Measurements from ENCODE around the gene RAPGEF3.

Gene RAPGEF3

DNA sequence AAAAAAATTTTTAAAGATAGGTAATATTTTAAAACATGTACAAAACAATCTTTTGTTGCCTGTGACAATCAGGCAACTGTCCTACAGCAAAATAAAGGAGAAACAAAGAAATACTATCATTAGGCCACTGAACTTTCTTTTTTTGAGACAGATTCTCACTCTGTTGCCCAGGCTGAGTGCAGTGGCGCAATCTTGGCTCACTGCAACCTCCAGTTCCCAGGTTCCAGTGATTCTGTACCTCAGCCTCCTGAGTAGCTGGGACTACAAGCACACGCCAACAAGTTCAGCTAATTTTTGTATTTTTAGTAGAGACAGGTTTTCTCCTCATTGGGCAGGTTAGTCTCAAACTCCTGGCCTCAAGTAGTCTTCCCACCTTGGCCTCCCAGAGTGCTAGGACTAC is 69.5 kb downstream of the RAPGEF3 start:
- H3K9me3 ChIP-seq (ENCODE audit: low read depth, low read length): no peaks in the 10 kb centered on the region
- DNase-seq (ENCODE audit: low read depth, low spot score): no peak
- peaks cover 47% of the 10 kb centered on the region for H3K36me3 ChIP-seq (ENCODE audit: insufficient read depth, low read length)
- H3K27ac ChIP-seq: no peak overlapping the region
- no peak for TF ChIP-seq POLR2AphosphoS5 (IDR thresholded peaks at IDR 0.05; ENCODE audit: borderline replicate concordance, low read depth, low read length)
- TF ChIP-seq FOXP2 (optimal IDR thresholded peaks at IDR 0.05; ENCODE audit: control extremely low read depth, extremely low read length, insufficient read depth): no peak
- no peak for TF ChIP-seq EZH2 (IDR thresholded peaks at IDR 0.05)
- H3K9ac ChIP-seq (ENCODE audit: insufficient read length): no peak overlapping the region
- no peak overlapping the region for H3K4me3 ChIP-seq

DNA sequence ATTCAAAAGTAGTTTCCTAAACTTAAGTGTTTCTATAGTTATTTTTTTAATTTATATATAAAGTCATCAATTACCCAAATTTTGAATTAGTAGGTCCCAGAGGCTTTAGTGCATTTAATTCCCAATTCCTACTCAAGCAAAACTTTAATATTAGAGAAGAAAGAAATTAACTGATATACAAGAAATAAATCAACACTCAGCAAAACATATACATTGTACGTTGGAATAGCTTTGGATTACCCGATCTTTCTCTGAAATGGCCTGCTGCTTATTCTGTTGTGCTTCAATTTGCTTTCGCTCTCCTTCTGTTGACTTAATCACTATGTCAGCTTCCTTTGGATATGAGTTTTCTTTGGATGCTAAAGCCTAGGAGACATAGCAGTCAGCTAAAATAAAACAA is 71.0 kb downstream of the RAPGEF3 start:
- Histone ChIP-seq H3K9ac (ENCODE audit: insufficient read length) (no peak overlapping the region), H3K27ac (no peak overlapping the region), H3K36me3 (ENCODE audit: insufficient read depth, low read length) (peaks cover 44% of the 10 kb centered on the region), H3K4me3 (no peak overlapping the region), H3K9me3 (ENCODE audit: low read depth, low read length) (no peaks in the 10 kb centered on the region)
- TF ChIP-seq EZH2 (IDR thresholded peaks at IDR 0.05) (no peak), POLR2AphosphoS5 (IDR thresholded peaks at IDR 0.05; ENCODE audit: borderline replicate concordance, low read depth, low read length) (no peak), FOXP2 (optimal IDR thresholded peaks at IDR 0.05; ENCODE audit: control extremely low read depth, extremely low read length, insufficient read depth) (no peak)
- DNase-seq (ENCODE audit: low read depth, low spot score): no peak

DNA sequence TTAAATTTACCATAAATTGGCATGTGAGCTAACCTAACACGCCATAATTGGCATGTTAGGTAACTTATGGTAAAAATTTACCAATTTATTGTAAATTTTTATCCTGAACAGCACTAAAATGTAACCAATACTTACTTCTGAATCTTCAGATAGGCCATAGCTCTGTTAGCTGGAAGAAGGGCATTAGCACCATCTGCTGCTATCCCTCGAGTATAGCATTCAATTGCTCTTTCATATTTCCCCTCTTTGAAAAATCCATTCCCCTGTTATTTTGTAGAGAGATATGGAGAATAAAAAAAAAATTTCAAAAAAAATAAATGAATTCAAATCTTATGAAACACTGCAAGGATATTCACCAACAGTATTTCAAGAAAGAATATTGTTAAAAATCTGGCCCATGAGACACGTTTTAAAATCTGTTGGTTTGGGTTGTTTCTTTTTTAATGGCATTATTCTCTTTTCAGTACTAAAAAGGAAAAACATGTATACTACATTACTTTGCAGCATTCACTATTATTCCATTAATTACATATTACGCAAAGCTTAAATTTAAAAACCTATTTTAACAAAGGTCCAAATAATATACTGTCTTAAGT is 71.9 kb downstream of the RAPGEF3 start:
- H3K4me3 ChIP-seq: no peak overlapping the region
- no peak overlapping the region for H3K27ac ChIP-seq
- H3K36me3 ChIP-seq (ENCODE audit: insufficient read depth, low read length): peaks cover 43% of the 10 kb centered on the region
- peak; percentile 34 for DNase-seq (ENCODE audit: low read depth, low spot score)
- no peak for TF ChIP-seq EZH2 (IDR thresholded peaks at IDR 0.05)
- TF ChIP-seq POLR2AphosphoS5 (IDR thresholded peaks at IDR 0.05; ENCODE audit: borderline replicate concordance, low read depth, low read length): no peak
- TF ChIP-seq FOXP2 (optimal IDR thresholded peaks at IDR 0.05; ENCODE audit: control extremely low read depth, extremely low read length, insufficient read depth): no peak
- H3K9me3 ChIP-seq (ENCODE audit: low read depth, low read length): no peaks in the 10 kb centered on the region
- H3K9ac ChIP-seq (ENCODE audit: insufficient read length): no peak overlapping the region

Data from SK-N-MC (cell line).